ENCODE data around the gene VPS13D. TPM values are rescaled to one million over a fixed set of nuclear protein-coding genes. Genes with fewer than 3 reads are reported as not detected.

Gene VPS13D
- total RNA-seq, 4 donors from 2014 or later = 88.1 to 105 (median 97.1) TPM

GRCh38 chr1:12231276-12231595 is 1.4 kb downstream of the VPS13D start:
- DNase-seq (ENCODE audit: low spot score) = no peak
- no peak for TF ChIP-seq CTCF (IDR thresholded peaks at IDR 0.05)
- peak; percentile 21 for ATAC-seq (ENCODE audit: low FRiP score)

- no peak for DNase-seq (ENCODE audit: low spot score)
- ATAC-seq (ENCODE audit: low FRiP score) = no peak
- no peak for TF ChIP-seq CTCF (IDR thresholded peaks at IDR 0.05)
These were observed 2.4 kb downstream of the VPS13D start for GRCh38 chr1:12232221-12232620.

- no peak for ATAC-seq (ENCODE audit: low FRiP score)
- DNase-seq (ENCODE audit: low spot score) = no peak
- no peak for TF ChIP-seq CTCF (IDR thresholded peaks at IDR 0.05)
These were observed 14.2 kb downstream of the VPS13D start for GRCh38 chr1:12244078-12244477.

GRCh38 chr1:12244585-12244984 is 14.8 kb downstream of the VPS13D start:
- ATAC-seq (ENCODE audit: low FRiP score) (no peak), DNase-seq (ENCODE audit: low spot score) (no peak)
- no peak for TF ChIP-seq CTCF (IDR thresholded peaks at IDR 0.05)

GRCh38 chr1:12245116-12245515 is 15.3 kb downstream of the VPS13D start:
- ATAC-seq (ENCODE audit: low FRiP score) = no peak
- no peak for DNase-seq (ENCODE audit: low spot score)
- no peak for TF ChIP-seq CTCF (IDR thresholded peaks at IDR 0.05)

- no peak for DNase-seq (ENCODE audit: low spot score)
- no peak for ATAC-seq (ENCODE audit: low FRiP score)
- no peak for TF ChIP-seq CTCF (IDR thresholded peaks at IDR 0.05)
These were observed 15.9 kb downstream of the VPS13D start for GRCh38 chr1:12245733-12246132.

GRCh38 chr1:12246584-12246983 is 16.8 kb downstream of the VPS13D start:
- DNase-seq (ENCODE audit: low spot score) = no peak
- TF ChIP-seq CTCF (IDR thresholded peaks at IDR 0.05) = no peak
- no peak for ATAC-seq (ENCODE audit: low FRiP score)

Measured in omental fat pad (tissue), 4 donors.